Liver (tissue), 9 donors: Measurements from ENCODE around the gene PEF1. TPM values are rescaled to one million over a fixed set of nuclear protein-coding genes. Genes with fewer than 3 reads are reported as not detected.

Experiments
- DNase-seq: peaks from one replicate; pipeline ENCODE4 v3.0.0-alpha.2; 2017; ENCODE audit warnings: low spot score
- H3K27ac ChIP-seq, 2 donors: one replicate each; pipeline ENCODE4 v1.7.0; 2013; ENCODE audit warnings: inconsistent platforms in 2 of 2, low read length in 2 of 2, control low read depth in 1 of 2, low read depth in 1 of 2, mild to moderate bottlenecking in 1 of 2
- H3K27me3 ChIP-seq, 4 donors: one replicate each; pipeline versions ENCODE4 v1.6.1 to v1.7.0; 2013; ENCODE audit warnings: low read length in 3 of 4, inconsistent platforms in 1 of 4, mild to moderate bottlenecking in 1 of 4, moderate library complexity in 1 of 4; ENCODE audit not compliant: control insufficient read depth in 4 of 4, insufficient read depth in 4 of 4
- H3K36me3 ChIP-seq, 4 donors: one replicate each; pipeline versions ENCODE4 v1.6.1 to v1.7.0; 2013; ENCODE audit warnings: low read length in 3 of 4, mild to moderate bottlenecking in 3 of 4, low read depth in 1 of 4, moderate library complexity in 1 of 4; ENCODE audit not compliant: control insufficient read depth in 4 of 4, insufficient read depth in 3 of 4
- H3K4me1 ChIP-seq, 4 donors: one replicate each; pipeline versions ENCODE4 v1.6.1 to v1.7.0; 2013; ENCODE audit warnings: low read length in 3 of 4, mild to moderate bottlenecking in 3 of 4, moderate library complexity in 1 of 4; ENCODE audit not compliant: control insufficient read depth in 4 of 4, insufficient read depth in 4 of 4
- H3K4me3 ChIP-seq, 3 donors: one replicate each; pipeline versions ENCODE4 v1.6.1 to v1.7.0; 2013; ENCODE audit warnings: low read length in 3 of 3, control low read depth in 1 of 3, low read depth in 1 of 3, mild to moderate bottlenecking in 1 of 3
- H3K9ac ChIP-seq, 2 donors: one replicate each; pipeline ENCODE4 v1.7.0; 2013; ENCODE audit warnings: low read length in 2 of 2, mild to moderate bottlenecking in 2 of 2, moderate library complexity in 2 of 2, control low read depth in 1 of 2, low read depth in 1 of 2
- H3K9me3 ChIP-seq, 4 donors: one replicate each; pipeline versions ENCODE4 v1.6.1 to v1.7.0; 2013; ENCODE audit warnings: low read length in 3 of 4; ENCODE audit not compliant: control insufficient read depth in 4 of 4
- ATF3 ChIP-seq: IDR thresholded peaks from 2 replicates; pipeline ENCODE4 v1.6.1; 2016; ENCODE audit warnings: antibody characterized with exemption
- FOXA1 ChIP-seq: IDR thresholded peaks from 2 replicates; pipeline ENCODE4 v1.6.1; 2016; ENCODE audit warnings: antibody characterized with exemption
- HNF4A ChIP-seq, 2 donors: conservative IDR thresholded peaks; 2 replicates each; pipeline ENCODE4 v1.6.1; 2016; ENCODE audit warnings: antibody characterized with exemption in 2 of 2, mild to moderate bottlenecking in 2 of 2
- HNF4G ChIP-seq: IDR thresholded peaks from 2 replicates; pipeline ENCODE4 v1.6.1; 2016; ENCODE audit warnings: antibody characterized with exemption
- JUND ChIP-seq, 2 donors: IDR thresholded peaks; 2 replicates each; pipeline ENCODE4 v1.6.1; 2016; ENCODE audit warnings: antibody characterized with exemption in 2 of 2
- MAX ChIP-seq: IDR thresholded peaks from 2 replicates; pipeline ENCODE4 v1.6.1; 2016; ENCODE audit warnings: antibody characterized with exemption
- REST ChIP-seq: IDR thresholded peaks from 2 replicates; pipeline ENCODE4 v1.6.1; 2016; ENCODE audit warnings: antibody characterized with exemption, mild to moderate bottlenecking
- SP1 ChIP-seq: IDR thresholded peaks from 2 replicates; pipeline ENCODE4 v1.6.1; 2018; ENCODE audit warnings: antibody characterized with exemption, mild to moderate bottlenecking
- TAF1 ChIP-seq: conservative IDR thresholded peaks from 2 replicates; pipeline ENCODE4 v1.6.1; 2016; ENCODE audit warnings: antibody characterized with exemption, mild to moderate bottlenecking
- YY1 ChIP-seq: IDR thresholded peaks from 2 replicates; pipeline ENCODE4 v1.6.1; 2016; ENCODE audit warnings: antibody characterized with exemption, mild to moderate bottlenecking
- ZBTB33 ChIP-seq: IDR thresholded peaks from 2 replicates; pipeline ENCODE4 v1.6.1; 2016; ENCODE audit warnings: antibody characterized with exemption
- WGBS: extraction: QIAGEN DNeasy Blood & Tissue Kit; methylation state at CpG from one replicate; pipeline ENCODE4 v1.1.7; 2013; 5-methylcytosine and 5-hydroxymethylcytosine counted together
- polyA plus RNA-seq, 2 donors: library from polyadenylated mRNA; stranded (reverse) in 1 of 2; unstranded in 1 of 2; fragments of 200-250 nt in 1 of 2; fragments of >200 nt in 1 of 2; fragmentation: Nextera tagmentation in 1 of 2; extraction: Ambion mirVana in 1 of 2; gene quantifications; one replicate each; pipeline versions ENCODE4 v1.2.1 to v1.2.3, GENCODE V29; 2013 to 2015
- total RNA-seq, 2 donors: library from RNA; depleted of rRNA; stranded (reverse); fragments of >200 nt; gene quantifications; one replicate each; pipeline ENCODE4 v1.2.3, GENCODE V29; 2014
- donor health status: healthy.
- donor health status: healthy.
- donor health status: healthy.
- donor health status: healthy.
- donor health status: healthy.

The PEF1 gene
- total and polyA plus RNA-seq, 4 donors = 27.7 to 46.8 (median 32.2) TPM

GRCh38 chr1:31627930-31628559 lies 16.6 kb downstream of the PEF1 start (continued):
- TF ChIP-seq REST (no peak), SP1 (no peak), YY1 (no peak), MAX (no peak)

GRCh38 chr1:31627301-31627929 lies 17.3 kb downstream of the PEF1 start:
- no peaks in the 10 kb centered on the region for H3K27me3 ChIP-seq
- TF ChIP-seq MAX (no peak), SP1 (no peak), FOXA1 (no peak), ATF3 (no peak), REST (no peak), HNF4A (conservative IDR thresholded peaks at IDR 0.05) (no peak), TAF1 (no peak), JUND (IDR thresholded peaks at IDR 0.05) (no peak), ZBTB33 (no peak), HNF4G (no peak)
- no peak overlapping the region for H3K4me3 ChIP-seq
- H3K4me1 ChIP-seq = no peaks in the 10 kb centered on the region
- 80% methylated on average over 13 of the region's 13 CpGs for WGBS
- no peak for DNase-seq
- H3K9ac ChIP-seq = no peak overlapping the region
- H3K9me3 ChIP-seq = no peaks in the 10 kb centered on the region
- peaks cover 13 to 46% (median 34%) of the 10 kb centered on the region in 4 donors for H3K36me3 ChIP-seq
- no peak overlapping the region for H3K27ac ChIP-seq
